ENCODE data around the gene FABP6.

GRCh38 chr5:160233215-160233614 is 3.9 kb downstream of the FABP6 start:
- TF ChIP-seq POLR2A (IDR thresholded peaks at IDR 0.05) (no peak), CTCF (IDR thresholded peaks at IDR 0.05) (no peak)
